NCI-H1436 (cell line): ENCODE measurements around the gene ARHGEF38.
"Not testable (repeated sequence)": the region's sequence is repeated elsewhere in the genome, so short reads cannot be mapped to it uniquely, and the experiment has no call there.

Experiments
- DNase-seq: peaks from one replicate; lab custom pipeline; 2025; lab: John Stamatoyannopoulos, UW

ARHGEF38 gene

DNA sequence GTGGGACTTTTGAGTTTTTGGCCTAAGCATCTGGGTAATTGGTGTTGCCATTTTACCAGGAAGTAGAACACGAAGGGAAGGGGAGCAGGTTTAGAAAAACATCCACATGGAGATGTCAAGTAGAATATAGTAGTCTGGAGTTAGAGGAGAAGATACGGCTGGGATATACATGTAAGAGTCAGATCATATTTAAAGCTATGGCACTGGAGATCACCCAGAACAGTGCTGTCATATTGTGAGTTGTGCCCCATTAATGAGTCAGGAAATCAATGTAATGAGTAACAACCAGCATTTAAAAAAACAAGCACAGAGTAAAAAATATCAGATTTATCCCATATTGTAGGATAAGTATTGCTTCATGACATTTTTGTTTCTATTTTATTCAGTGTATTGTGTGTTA, 160.3 kb downstream of the ARHGEF38 start:
- no peak for DNase-seq

GRCh38 chr4:105714071-105714521, 161.7 kb downstream of the ARHGEF38 start:
- no peak for DNase-seq

GRCh38 chr4:105714932-105715331, 162.5 kb downstream of the ARHGEF38 start:
- DNase-seq = no peak

DNA sequence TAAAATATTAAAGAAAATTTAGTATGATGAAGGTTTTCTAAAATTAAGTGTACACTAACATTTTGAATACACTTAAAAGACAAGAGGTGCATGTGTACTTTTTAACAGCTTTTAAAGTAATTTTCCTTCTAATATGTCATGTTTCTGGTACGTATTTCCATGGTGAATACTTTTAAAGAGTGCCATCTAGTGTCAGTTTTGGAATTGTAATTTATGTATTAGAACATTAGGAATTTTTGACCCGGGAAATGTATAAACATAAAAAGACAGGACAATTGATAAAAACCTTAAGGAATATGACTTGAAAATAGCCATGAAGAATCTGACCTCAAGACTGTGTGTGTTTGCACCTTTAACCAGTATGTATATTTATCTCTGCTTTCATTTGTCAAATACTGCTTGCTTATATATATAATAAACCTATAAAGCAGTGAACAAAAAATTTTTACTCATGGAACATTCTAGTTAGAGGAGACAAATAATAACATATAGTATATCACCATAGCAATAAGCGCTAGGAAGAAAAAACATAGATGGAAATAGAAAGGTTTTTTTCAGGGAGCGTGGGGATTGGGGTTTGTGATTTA, 163.4 kb downstream of the ARHGEF38 start:
- DNase-seq = peak; percentile 34

DNA sequence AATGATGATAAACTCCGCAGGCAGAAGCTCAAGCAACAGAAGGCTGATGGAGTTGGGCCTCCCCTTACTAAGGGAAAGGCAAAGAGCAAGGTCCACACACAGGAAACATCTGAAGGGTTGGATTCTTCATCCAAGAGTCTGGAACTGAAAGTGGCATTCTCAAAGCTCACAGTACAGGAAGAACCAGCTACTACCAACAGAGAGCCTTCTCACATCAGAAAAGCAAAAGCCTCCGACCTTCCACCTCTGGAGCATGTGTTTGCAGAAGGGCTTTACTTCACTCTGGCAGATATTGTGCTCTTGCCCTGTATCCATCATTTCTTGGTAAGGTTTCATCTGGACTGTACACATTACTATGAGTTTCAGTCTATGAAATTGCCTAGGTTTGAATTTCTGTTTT, 166.8 kb downstream of the ARHGEF38 start:
- no peak for DNase-seq

GRCh38 chr4:105725623-105726022, 173.2 kb downstream of the ARHGEF38 start:
- DNase-seq = no peak

DNA sequence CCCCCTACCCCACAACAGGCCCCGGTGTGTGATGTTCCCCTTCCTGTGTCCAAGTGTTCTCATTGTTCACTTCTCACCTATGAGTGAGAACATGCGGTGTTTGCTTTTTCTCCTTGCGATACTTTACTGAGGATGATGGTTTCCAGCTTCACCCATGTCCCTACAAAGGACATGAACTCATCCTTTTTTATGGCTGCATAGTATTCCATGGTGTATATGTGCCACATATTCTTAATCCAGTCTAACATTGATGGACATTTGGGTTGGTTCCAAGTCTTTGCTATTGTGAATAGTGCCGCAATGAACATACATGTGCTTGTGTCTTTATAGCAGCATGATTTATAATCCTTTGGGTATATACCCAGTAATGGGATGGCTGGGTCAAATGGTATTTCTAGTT, 177.5 kb downstream of the ARHGEF38 start:
- not testable (repeated sequence) for DNase-seq
